ENCODE data around the gene CA5A.

CA5A gene

DNA sequence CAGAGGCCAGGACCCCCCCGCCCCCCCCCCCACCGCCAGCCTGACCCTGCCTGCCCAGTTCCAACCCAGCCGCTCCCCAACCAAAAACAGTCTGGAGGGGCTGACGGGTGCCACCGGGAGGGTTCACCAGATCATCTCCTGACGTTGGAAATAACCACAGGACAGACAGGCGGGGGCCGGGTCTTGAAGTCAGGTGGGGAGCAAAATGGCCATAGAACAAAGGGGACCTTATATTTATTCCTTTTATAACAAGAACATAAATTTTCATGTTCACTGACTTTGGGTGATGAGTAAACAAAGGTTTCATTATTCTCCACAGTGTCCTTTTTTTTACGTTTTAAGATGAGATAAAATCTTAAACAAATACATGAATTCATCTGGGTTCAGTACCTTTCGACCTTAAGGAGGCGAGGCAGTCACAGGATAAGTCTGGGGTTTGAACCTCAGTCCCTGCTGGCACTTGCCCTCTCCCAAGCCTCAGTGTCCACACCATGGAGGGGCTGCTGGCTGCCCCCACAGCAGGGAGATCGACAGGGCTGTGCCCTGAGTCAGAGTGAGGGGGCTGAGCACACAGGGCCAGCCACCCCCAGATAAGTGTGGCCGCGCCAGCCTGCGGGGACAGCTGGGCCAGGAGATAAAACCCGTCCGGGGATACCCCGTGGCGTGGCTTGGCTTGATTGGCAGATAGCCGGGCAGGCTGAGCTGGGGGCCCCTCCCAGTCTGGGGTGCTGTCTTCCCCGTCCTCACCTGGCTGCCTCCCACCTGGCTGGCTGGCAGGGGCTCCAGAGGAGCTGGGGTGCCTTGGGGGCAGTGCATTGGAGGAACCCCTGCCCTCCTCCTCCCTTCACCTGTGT is 82.0 kb downstream of the CA5A start:
- Histone ChIP-seq H3K27me3 (ENCODE audit: insufficient read depth, low read length) (no peaks in the 10 kb centered on the region), H3K18ac (ENCODE audit: low read length) (peak overlapping the region; percentile 76), H2BK120ac (ENCODE audit: insufficient read depth, low read length, poor library complexity) (peak overlapping the region; percentile 63), H3K27ac (ENCODE audit: low read depth, low read length) (peak overlapping the region; percentile 89), H3K36me3 (ENCODE audit: control insufficient read depth in 1 of 2, insufficient read depth in 2 of 2, low read length in 2 of 2) (peaks cover 45 to 55% of the 10 kb centered on the region in 2 experiments), H3K4ac (ENCODE audit: low read depth, low read length) (peak overlapping the region; percentile 46), H2AK5ac (ENCODE audit: low read length) (peak overlapping the region; percentile 66), H4K8ac (ENCODE audit: low read depth, low read length) (peak overlapping the region; percentile 52), H3K4me2 (ENCODE audit: low read length) (peak overlapping the region; percentile 30), H3K79me1 (ENCODE audit: low read length) (peaks cover 51% of the 10 kb centered on the region), H3K79me2 (ENCODE audit: control insufficient read depth, insufficient read depth, low read length, poor library complexity) (peaks cover 35% of the 10 kb centered on the region), H3K4me3 (ENCODE audit: low read depth, low read length) (no peak overlapping the region), H2AFZ (ENCODE audit: insufficient read depth, low read length, poor library complexity) (no peak overlapping the region), H3K23ac (ENCODE audit: low read length) (no peak overlapping the region), H3K14ac (ENCODE audit: low read length) (peak overlapping the region; percentile 59), H3K9me3 (ENCODE audit: insufficient read depth, low read depth, low read length) (peaks cover 4% of the 10 kb centered on the region), H2BK12ac (ENCODE audit: low read length) (peak overlapping the region; percentile 62), H3K4me1 (ENCODE audit: control insufficient read depth in 1 of 2, insufficient read depth in 2 of 2, low read length in 2 of 2) (peaks cover 67 to 74% of the 10 kb centered on the region in 2 experiments), H4K12ac (ENCODE audit: low read depth, low read length) (no peak overlapping the region), H2BK5ac (ENCODE audit: low read depth, low read length, poor library complexity) (peak overlapping the region; percentile 84), H3K9ac (ENCODE audit: low read length) (no peak overlapping the region), H4K91ac (ENCODE audit: low read depth, low read length) (peak overlapping the region; percentile 78)
- WGBS (ENCODE audit: extremely low coverage, insufficient coverage, insufficient read length): no CpG with 5 or more reads among the region's 21 CpGs
- DNase-seq: no peak

DNA sequence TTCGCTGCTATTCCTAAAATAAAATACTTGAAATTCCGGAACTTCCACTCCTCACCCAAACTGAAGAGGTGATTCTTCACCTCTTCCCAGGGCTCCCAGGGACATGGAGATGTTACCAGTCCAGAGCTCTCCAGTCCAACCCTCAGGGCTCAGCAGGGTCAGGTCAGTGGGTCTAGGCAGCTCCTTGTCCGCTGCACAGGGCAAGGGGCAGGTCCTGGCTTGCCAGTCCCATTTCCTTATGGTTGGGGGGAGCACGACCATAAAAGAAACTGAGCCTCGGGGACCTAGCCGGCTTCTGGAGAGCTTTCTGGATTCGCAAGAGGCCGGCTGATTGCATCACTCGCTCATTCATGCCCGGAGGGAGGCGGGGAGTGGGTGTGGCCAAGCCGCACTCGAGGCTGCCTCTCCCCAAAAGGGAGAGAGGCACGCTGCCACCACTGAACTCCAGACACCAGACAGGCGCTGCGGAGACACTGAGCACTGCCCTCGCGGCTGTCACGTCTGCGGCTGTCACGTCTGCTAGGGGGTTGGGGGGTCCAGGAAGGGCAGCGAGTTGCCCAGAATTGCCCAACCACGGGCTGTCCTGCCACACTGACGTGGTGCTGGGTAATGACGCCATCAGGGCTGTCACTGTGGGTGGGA is 82.8 kb downstream of the CA5A start:
- Histone ChIP-seq H3K4me2 (ENCODE audit: low read length) (peak overlapping the region; percentile 30), H3K36me3 (ENCODE audit: control insufficient read depth in 1 of 2, insufficient read depth in 2 of 2, low read length in 2 of 2) (peaks cover 49 to 56% of the 10 kb centered on the region in 2 experiments), H4K8ac (ENCODE audit: low read depth, low read length) (peak overlapping the region; percentile 59), H3K4me1 (ENCODE audit: control insufficient read depth in 1 of 2, insufficient read depth in 2 of 2, low read length in 2 of 2) (peaks cover 67 to 72% of the 10 kb centered on the region in 2 experiments), H3K27me3 (ENCODE audit: insufficient read depth, low read length) (no peaks in the 10 kb centered on the region), H4K91ac (ENCODE audit: low read depth, low read length) (peak overlapping the region; percentile 92), H4K12ac (ENCODE audit: low read depth, low read length) (no peak overlapping the region), H2BK12ac (ENCODE audit: low read length) (peak overlapping the region; percentile 74), H3K4ac (ENCODE audit: low read depth, low read length) (no peak overlapping the region), H3K18ac (ENCODE audit: low read length) (peak overlapping the region; percentile 90), H2BK120ac (ENCODE audit: insufficient read depth, low read length, poor library complexity) (peak overlapping the region; percentile 96), H3K9me3 (ENCODE audit: insufficient read depth, low read depth, low read length) (peaks cover 4% of the 10 kb centered on the region), H3K79me1 (ENCODE audit: low read length) (peaks cover 51% of the 10 kb centered on the region), H3K4me3 (ENCODE audit: low read depth, low read length) (no peak overlapping the region), H3K14ac (ENCODE audit: low read length) (peak overlapping the region; percentile 57), H2BK5ac (ENCODE audit: low read depth, low read length, poor library complexity) (peak overlapping the region; percentile 96), H3K79me2 (ENCODE audit: control insufficient read depth, insufficient read depth, low read length, poor library complexity) (peaks cover 34% of the 10 kb centered on the region), H3K9ac (ENCODE audit: low read length) (no peak overlapping the region), H2AK5ac (ENCODE audit: low read length) (peak overlapping the region; percentile 32), H2AFZ (ENCODE audit: insufficient read depth, low read length, poor library complexity) (peak overlapping the region; percentile 68), H3K27ac (ENCODE audit: low read depth, low read length) (peak overlapping the region; percentile 89), H3K23ac (ENCODE audit: low read length) (no peak overlapping the region)
- WGBS (ENCODE audit: extremely low coverage, insufficient coverage, insufficient read length): no CpG with 5 or more reads among the region's 25 CpGs
- DNase-seq: peak; percentile 90 to 94

DNA sequence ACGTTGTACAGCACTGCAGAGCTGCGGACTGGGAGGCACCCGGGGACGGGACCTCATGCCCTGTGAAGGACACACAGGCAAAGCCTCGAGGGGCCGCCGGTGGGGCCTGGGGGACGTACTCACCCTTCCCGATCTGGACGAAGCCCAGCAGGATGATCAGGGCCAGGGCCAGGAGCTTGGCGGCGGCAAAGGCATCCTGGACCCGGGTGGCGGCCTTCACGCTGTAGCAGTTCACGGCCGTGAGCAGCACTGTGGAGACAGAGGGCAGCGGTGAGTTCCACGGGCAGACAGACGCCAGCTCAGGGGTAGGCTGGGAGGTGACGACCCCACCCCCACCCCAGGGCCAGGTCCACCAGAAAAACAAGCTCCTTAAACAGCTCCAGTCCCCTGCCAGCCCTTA is 84.7 kb downstream of the CA5A start:
- Histone ChIP-seq H2BK5ac (ENCODE audit: low read depth, low read length, poor library complexity) (peak overlapping the region; percentile 96), H2BK120ac (ENCODE audit: insufficient read depth, low read length, poor library complexity) (peak overlapping the region; percentile 96), H3K79me2 (ENCODE audit: control insufficient read depth, insufficient read depth, low read length, poor library complexity) (peaks cover 39% of the 10 kb centered on the region), H4K12ac (ENCODE audit: low read depth, low read length) (peak overlapping the region; percentile 25), H2BK12ac (ENCODE audit: low read length) (peak overlapping the region; percentile 89), H3K4me1 (ENCODE audit: control insufficient read depth in 1 of 2, insufficient read depth in 2 of 2, low read length in 2 of 2) (peaks cover 57 to 61% of the 10 kb centered on the region in 2 experiments), H4K8ac (ENCODE audit: low read depth, low read length) (peak overlapping the region; percentile 86), H3K4ac (ENCODE audit: low read depth, low read length) (peak overlapping the region; percentile 87), H3K18ac (ENCODE audit: low read length) (peak overlapping the region; percentile 92), H2AFZ (ENCODE audit: insufficient read depth, low read length, poor library complexity) (no peak overlapping the region), H3K27ac (ENCODE audit: low read depth, low read length) (peak overlapping the region; percentile 89), H2AK5ac (ENCODE audit: low read length) (peak overlapping the region; percentile 86), H3K14ac (ENCODE audit: low read length) (peak overlapping the region; percentile 82), H3K4me3 (ENCODE audit: low read depth, low read length) (no peak overlapping the region), H3K79me1 (ENCODE audit: low read length) (peaks cover 48% of the 10 kb centered on the region), H3K9me3 (ENCODE audit: insufficient read depth, low read depth, low read length) (peaks cover 6% of the 10 kb centered on the region), H3K23ac (ENCODE audit: low read length) (no peak overlapping the region), H3K4me2 (ENCODE audit: low read length) (peak overlapping the region; percentile 30), H3K9ac (ENCODE audit: low read length) (no peak overlapping the region), H4K91ac (ENCODE audit: low read depth, low read length) (peak overlapping the region; percentile 92), H3K36me3 (ENCODE audit: control insufficient read depth in 1 of 2, insufficient read depth in 2 of 2, low read length in 2 of 2) (peaks cover 60 to 64% of the 10 kb centered on the region in 2 experiments), H3K27me3 (ENCODE audit: insufficient read depth, low read length) (no peaks in the 10 kb centered on the region)
- WGBS (ENCODE audit: extremely low coverage, insufficient coverage, insufficient read length): no CpG with 5 or more reads among the region's 21 CpGs
- peak; percentile 47 to 62 for DNase-seq

DNA sequence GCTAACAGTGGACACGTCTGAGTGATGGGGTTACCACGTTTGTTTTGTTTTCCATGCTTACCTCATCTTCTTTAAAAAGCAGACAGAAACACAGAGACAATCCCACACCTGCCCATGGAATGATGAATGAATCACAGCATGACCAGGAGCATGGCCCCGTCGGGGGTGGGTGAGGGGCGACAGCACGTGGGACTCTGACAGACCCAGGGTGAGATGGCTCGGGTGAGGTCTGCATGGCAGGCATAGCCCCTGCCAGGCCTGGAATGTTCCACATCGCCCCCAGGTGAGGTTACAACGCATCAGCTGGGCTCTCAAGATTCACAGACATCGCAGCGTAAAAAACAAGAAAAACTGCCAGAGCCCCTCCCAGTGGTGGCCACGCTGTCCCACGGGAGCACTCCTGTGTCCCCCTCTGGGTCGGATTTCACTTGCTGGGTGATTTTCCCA is 85.2 kb downstream of the CA5A start:
- peak; percentile 75 to 80 for DNase-seq
- H3K36me3 ChIP-seq (ENCODE audit: control insufficient read depth in 1 of 2, insufficient read depth in 2 of 2, low read length in 2 of 2): peaks cover 64 to 68% of the 10 kb centered on the region in 2 experiments
- peaks cover 6% of the 10 kb centered on the region for H3K9me3 ChIP-seq (ENCODE audit: insufficient read depth, low read depth, low read length)
- no peak overlapping the region for H4K12ac ChIP-seq (ENCODE audit: low read depth, low read length)
- H2BK120ac ChIP-seq (ENCODE audit: insufficient read depth, low read length, poor library complexity): peak overlapping the region; percentile 96
- H3K79me2 ChIP-seq (ENCODE audit: control insufficient read depth, insufficient read depth, low read length, poor library complexity): peaks cover 41% of the 10 kb centered on the region
- H4K91ac ChIP-seq (ENCODE audit: low read depth, low read length): peak overlapping the region; percentile 92
- H3K9ac ChIP-seq (ENCODE audit: low read length): no peak overlapping the region
- peak overlapping the region; percentile 82 for H3K14ac ChIP-seq (ENCODE audit: low read length)
- H3K18ac ChIP-seq (ENCODE audit: low read length): peak overlapping the region; percentile 92
- H3K4me1 ChIP-seq (ENCODE audit: control insufficient read depth in 1 of 2, insufficient read depth in 2 of 2, low read length in 2 of 2): peaks cover 53 to 56% of the 10 kb centered on the region in 2 experiments
- H2BK12ac ChIP-seq (ENCODE audit: low read length): peak overlapping the region; percentile 89
- peak overlapping the region; percentile 96 for H2BK5ac ChIP-seq (ENCODE audit: low read depth, low read length, poor library complexity)
- H2AK5ac ChIP-seq (ENCODE audit: low read length): peak overlapping the region; percentile 86
- no peak overlapping the region for H2AFZ ChIP-seq (ENCODE audit: insufficient read depth, low read length, poor library complexity)
- H3K27ac ChIP-seq (ENCODE audit: low read depth, low read length): peak overlapping the region; percentile 89
- peak overlapping the region; percentile 30 for H3K4me2 ChIP-seq (ENCODE audit: low read length)
- peaks cover 46% of the 10 kb centered on the region for H3K79me1 ChIP-seq (ENCODE audit: low read length)
- H4K8ac ChIP-seq (ENCODE audit: low read depth, low read length): peak overlapping the region; percentile 86
- no peaks in the 10 kb centered on the region for H3K27me3 ChIP-seq (ENCODE audit: insufficient read depth, low read length)
- H3K23ac ChIP-seq (ENCODE audit: low read length): no peak overlapping the region
- H3K4ac ChIP-seq (ENCODE audit: low read depth, low read length): peak overlapping the region; percentile 87
- H3K4me3 ChIP-seq (ENCODE audit: low read depth, low read length): no peak overlapping the region
- no CpG with 5 or more reads among the region's 14 CpGs for WGBS (ENCODE audit: extremely low coverage, insufficient coverage, insufficient read length)
